WTC11 (cell line): ENCODE data around the gene ZNF37A. TPM values are rescaled to one million over a fixed set of nuclear protein-coding genes. Genes with fewer than 3 reads are reported as not detected.

Source experiments
- ATAC-seq: fragments of 200-7000 bp; cut with Tn5 transposase; 2 replicates; pipeline ENCODE4 v1.10.0; 2021; ENCODE audit warnings: mild to moderate bottlenecking, moderate library complexity
- Bru-seq: library from RNA; stranded (reverse); fragments of 400-500 nt; gene quantifications from one replicate; lab custom pipeline; 2021; lab: Mats Ljungman, UMichigan
- CTCF ChIA-PET: fragments of 300-600 bp; sonication (Branson Sonifier 250); formaldehyde crosslinking; loops from one replicate; lab custom pipeline; 2021; ENCODE audit warnings: antibody characterized with exemption; lab: Charles Lee
- POLR2A ChIA-PET: fragments of 350-600 bp; sonication (Branson Sonifier 250); formaldehyde crosslinking; loops from one replicate; lab custom pipeline; 2021; ENCODE audit warnings: antibody characterized with exemption; lab: Charles Lee
- DNase-seq: peaks from one replicate; pipeline ENCODE4 v3.0.0; 2021; ENCODE audit warnings: low spot score
- H3K27ac Mint-ChIP-seq: 2 replicates; pipeline ENCODE4 v1.8.0; 2021; ENCODE audit warnings: mixed read lengths
- H3K27me3 Mint-ChIP-seq: 2 replicates; pipeline ENCODE4 v1.8.0; 2021; ENCODE audit warnings: low read depth, mild to moderate bottlenecking, moderate library complexity, mixed read lengths
- H3K36me3 Mint-ChIP-seq: 2 replicates; pipeline ENCODE4 v1.8.0; 2021; ENCODE audit warnings: mixed read lengths
- H3K4me1 Mint-ChIP-seq: 2 replicates; pipeline ENCODE4 v1.8.0; 2022; ENCODE audit warnings: mixed read lengths
- H3K4me3 Mint-ChIP-seq: 2 replicates; pipeline ENCODE4 v1.8.0; 2021; ENCODE audit warnings: mild to moderate bottlenecking, moderate library complexity, mixed read lengths
- H3K9me3 Mint-ChIP-seq: 2 replicates; pipeline ENCODE4 v1.8.0; 2021; ENCODE audit warnings: mixed read lengths
- ATF1 ChIP-seq: sonication (generic); formaldehyde crosslinking; IDR thresholded peaks from 2 replicates; pipeline ENCODE4 v1.8.1; 2023; ENCODE audit warnings: mild to moderate bottlenecking, moderate library complexity, missing genetic modification reagents
- E2F4 ChIP-seq: sonication (generic); formaldehyde crosslinking; IDR thresholded peaks from 2 replicates; pipeline ENCODE4 v1.8.1; 2022; ENCODE audit warnings: low read depth, mild to moderate bottlenecking, moderate library complexity, missing genetic modification reagents, borderline replicate concordance
- E2F5 ChIP-seq: sonication (generic); formaldehyde crosslinking; IDR thresholded peaks from 2 replicates; pipeline ENCODE4 v1.8.1; 2022; ENCODE audit warnings: mild to moderate bottlenecking, moderate library complexity, missing genetic modification reagents
- ELF4 ChIP-seq: sonication (generic); formaldehyde crosslinking; IDR thresholded peaks from 2 replicates; pipeline ENCODE4 v1.8.1; 2022; ENCODE audit warnings: low read depth, mild to moderate bottlenecking, moderate library complexity, missing genetic modification reagents
- EMX1 ChIP-seq: fragments of 250-450 bp; sonication (Bioruptor Pico); IDR thresholded peaks from 2 replicates; pipeline ENCODE4 v1.8.0; 2021; ENCODE audit warnings: mild to moderate bottlenecking
- FOXK1 ChIP-seq: sonication (generic); formaldehyde crosslinking; IDR thresholded peaks from 2 replicates; pipeline ENCODE4 v1.8.0; 2022; ENCODE audit warnings: mild to moderate bottlenecking, moderate library complexity, missing genetic modification reagents
- GABPB1 ChIP-seq: sonication (generic); formaldehyde crosslinking; IDR thresholded peaks from 2 replicates; pipeline ENCODE4 v1.8.1; 2023; ENCODE audit warnings: mild to moderate bottlenecking, missing genetic modification reagents
- GRHL2 ChIP-seq: fragments of 250-450 bp; sonication (Bioruptor Pico); IDR thresholded peaks from 2 replicates; pipeline ENCODE4 v1.8.0; 2022; ENCODE audit warnings: mild to moderate bottlenecking, moderate library complexity; ENCODE audit not compliant: insufficient replicate concordance, severe bottlenecking
- GTF2I ChIP-seq: fragments of 250-450 bp; sonication (Bioruptor Pico); conservative IDR thresholded peaks from 2 replicates; pipeline ENCODE4 v1.4.0; 2021; ENCODE audit warnings: mild to moderate bottlenecking
- MLX ChIP-seq: sonication (generic); formaldehyde crosslinking; IDR thresholded peaks from 2 replicates; pipeline ENCODE4 v1.8.1; 2023; ENCODE audit warnings: mild to moderate bottlenecking, missing genetic modification reagents, moderate library complexity
- MXD4 ChIP-seq: fragments of 250-450 bp; sonication (Bioruptor Pico); IDR thresholded peaks from 2 replicates; pipeline ENCODE4 v1.8.0; 2021; ENCODE audit warnings: mild to moderate bottlenecking, moderate library complexity, borderline replicate concordance
- NFATC4 ChIP-seq: fragments of 250-450 bp; sonication (Bioruptor Pico); IDR thresholded peaks from 2 replicates; pipeline ENCODE4 v1.9.0; 2021; ENCODE audit warnings: mild to moderate bottlenecking
- SP1 ChIP-seq: sonication (generic); formaldehyde crosslinking; conservative IDR thresholded peaks from 2 replicates; pipeline ENCODE4 v1.8.1; 2022; ENCODE audit warnings: missing genetic modification reagents
- STAT6 ChIP-seq: sonication (generic); formaldehyde crosslinking; conservative IDR thresholded peaks from 2 replicates; pipeline ENCODE4 v1.8.1; 2023; ENCODE audit warnings: mild to moderate bottlenecking, low read depth, missing genetic modification reagents, moderate library complexity
- USF1 ChIP-seq: sonication (generic); formaldehyde crosslinking; IDR thresholded peaks from 2 replicates; pipeline ENCODE4 v1.8.0; 2022; ENCODE audit warnings: mild to moderate bottlenecking, missing genetic modification reagents
- ZNF138 ChIP-seq: sonication (generic); formaldehyde crosslinking; conservative IDR thresholded peaks from 2 replicates; pipeline ENCODE4 v1.8.1; 2022; ENCODE audit warnings: mild to moderate bottlenecking, moderate library complexity, missing genetic modification reagents
- ZNF219 ChIP-seq: sonication (generic); formaldehyde crosslinking; IDR thresholded peaks from 2 replicates; pipeline ENCODE4 v1.8.0; 2023; ENCODE audit warnings: missing genetic modification reagents, mild to moderate bottlenecking, borderline replicate concordance
- ZNF232 ChIP-seq: sonication (generic); formaldehyde crosslinking; IDR thresholded peaks from 2 replicates; pipeline ENCODE4 v1.8.0; 2022; ENCODE audit warnings: mild to moderate bottlenecking, missing genetic modification reagents
- ZNF425 ChIP-seq: fragments of 250-450 bp; sonication (Bioruptor Pico); conservative IDR thresholded peaks from 2 replicates; pipeline ENCODE4 v1.9.0; 2021; ENCODE audit warnings: mild to moderate bottlenecking
- long read RNA-seq, 3 experiments: library from RNA in 1 of 3; library from capped mRNA in 1 of 3; library from polyadenylated mRNA in 1 of 3; unstranded in 2 of 3; stranded (forward) in 1 of 3; transcript quantifications; one replicate each; pipeline ENCODE4 v2.0.0, GENCODE V29; 2021
- total RNA-seq: library from RNA; stranded (reverse); gene quantifications from 3 replicates; pipeline ENCODE4 v1.2.3, GENCODE V29; 2021

ZNF37A gene
- total RNA-seq (4.4 to 8.8 TPM (median 6.4 TPM) in 3 replicates), Bru-seq, nascent RNA (percentile 78 among the genes with signal in this experiment)
- long read RNA-seq, experiment 1, full-length matches to known transcripts: 1 of 6 reads
- long read RNA-seq, experiment 1, partial matches to known transcripts: 2 of 6 reads
- long read RNA-seq, experiment 1, other reads (novel, unspliced or antisense): 3 of 6 reads
- long read RNA-seq, experiment 2, full-length matches to known transcripts: 1 of 3 reads
- long read RNA-seq, experiment 2, partial matches to known transcripts: 0 of 3 reads
- long read RNA-seq, experiment 2, other reads (novel, unspliced or antisense): 2 of 3 reads
- long read RNA-seq, experiment 3: 0 reads

GRCh38 chr10:38094158-38094926, at the start of gene ZNF37A:
ZNF37A (plus strand) TSS chr10:38094337; CDS start chr10:38096618, 2,281 bp downstream.
- Mint-ChIP-seq H3K9me3 (peaks cover 60% of the 10 kb centered on the region), H3K4me3 (peak within 1 kb of the TSS; percentile 67), H3K27ac (no peak within 1 kb of the TSS), H3K4me1 (peaks cover 3% of the 10 kb centered on the region), H3K27me3 (peaks cover 18% of the 10 kb centered on the region), H3K36me3 (peaks cover 61% of the 10 kb centered on the region)
- DNase-seq (peak; percentile 66), ATAC-seq (peak; percentile 94)
- CTCF ChIA-PET: no interaction called here
- POLR2A ChIA-PET: no interaction called here
- TF ChIP-seq E2F5 (CRISPR knock-in tag): no peak
- no peak for TF ChIP-seq USF1 (CRISPR knock-in tag)
- TF ChIP-seq MXD4 (CRISPR knock-in tag): no peak
- TF ChIP-seq GABPB1 (CRISPR knock-in tag): no peak; the same call in 1 of the 2 replicates
- TF ChIP-seq MLX: no peak
- TF ChIP-seq E2F4 (CRISPR knock-in tag): no peak

GRCh38 chr10:38045129-38045528, 49.0 kb upstream of the ZNF37A start:
- H3K27ac Mint-ChIP-seq: no peak overlapping the region
- no peak for DNase-seq
- ATAC-seq: no peak
- peaks cover 55% of the 10 kb centered on the region for H3K9me3 Mint-ChIP-seq
- H3K4me3 Mint-ChIP-seq: no peak overlapping the region
- POLR2A ChIA-PET: no interaction called here
- H3K4me1 Mint-ChIP-seq: no peaks in the 10 kb centered on the region
- peaks cover 69% of the 10 kb centered on the region for H3K36me3 Mint-ChIP-seq
- TF ChIP-seq EMX1 (CRISPR knock-in tag) (no peak), STAT6 (CRISPR knock-in tag) (no peak), SP1 (CRISPR knock-in tag) (no peak), ZNF219 (CRISPR knock-in tag) (no peak), ZNF425 (no peak), ATF1 (CRISPR knock-in tag) (no peak), ZNF232 (CRISPR knock-in tag) (no peak), FOXK1 (CRISPR knock-in tag) (no peak), MXD4 (CRISPR knock-in tag) (no peak), ELF4 (CRISPR knock-in tag) (no peak), GRHL2 (CRISPR knock-in tag) (no peak), NFATC4 (CRISPR knock-in tag) (no peak), GTF2I (CRISPR knock-in tag) (no peak), ZNF138 (CRISPR knock-in tag) (no peak)
- TF ChIP-seq, all 79 proteins: peak for 0
- no peaks in the 10 kb centered on the region for H3K27me3 Mint-ChIP-seq
- CTCF ChIA-PET: no interaction called here
